Measurements from ENCODE around the gene LETMD1. TPM values are rescaled to one million over a fixed set of nuclear protein-coding genes. Genes with fewer than 3 reads are reported as not detected.

LETMD1 gene
- total RNA-seq, 1 donor from 2014 or later, result 64.3 TPM

DNA sequence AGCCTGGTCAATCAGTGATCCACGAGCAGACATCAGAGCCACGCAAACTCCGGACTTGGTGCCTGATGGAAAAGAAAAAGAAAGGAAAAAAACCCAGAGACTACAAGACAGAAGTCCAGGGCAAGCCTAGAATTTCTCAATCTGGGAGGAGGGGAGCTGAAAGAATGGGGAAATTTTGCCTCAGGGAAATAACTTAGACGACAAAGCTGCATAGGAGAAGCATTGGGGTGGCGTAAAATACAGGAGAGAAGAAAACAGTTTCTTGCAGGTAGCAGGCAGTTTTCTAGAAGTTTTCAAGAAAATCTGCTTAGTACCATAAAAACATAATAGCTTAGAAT is 19.3 kb upstream of the LETMD1 start:
- Histone ChIP-seq H3K27ac (no peak overlapping the region), H3K9me3 (no peaks in the 10 kb centered on the region), H3K4me3 (peak overlapping the region in 1 of 2 donors; percentile 13), H3K4me1 (peaks cover 23% of the 10 kb centered on the region), H3K27me3 (no peaks in the 10 kb centered on the region), H3K36me3 (no peaks in the 10 kb centered on the region)
- TF ChIP-seq, protein P1, sequence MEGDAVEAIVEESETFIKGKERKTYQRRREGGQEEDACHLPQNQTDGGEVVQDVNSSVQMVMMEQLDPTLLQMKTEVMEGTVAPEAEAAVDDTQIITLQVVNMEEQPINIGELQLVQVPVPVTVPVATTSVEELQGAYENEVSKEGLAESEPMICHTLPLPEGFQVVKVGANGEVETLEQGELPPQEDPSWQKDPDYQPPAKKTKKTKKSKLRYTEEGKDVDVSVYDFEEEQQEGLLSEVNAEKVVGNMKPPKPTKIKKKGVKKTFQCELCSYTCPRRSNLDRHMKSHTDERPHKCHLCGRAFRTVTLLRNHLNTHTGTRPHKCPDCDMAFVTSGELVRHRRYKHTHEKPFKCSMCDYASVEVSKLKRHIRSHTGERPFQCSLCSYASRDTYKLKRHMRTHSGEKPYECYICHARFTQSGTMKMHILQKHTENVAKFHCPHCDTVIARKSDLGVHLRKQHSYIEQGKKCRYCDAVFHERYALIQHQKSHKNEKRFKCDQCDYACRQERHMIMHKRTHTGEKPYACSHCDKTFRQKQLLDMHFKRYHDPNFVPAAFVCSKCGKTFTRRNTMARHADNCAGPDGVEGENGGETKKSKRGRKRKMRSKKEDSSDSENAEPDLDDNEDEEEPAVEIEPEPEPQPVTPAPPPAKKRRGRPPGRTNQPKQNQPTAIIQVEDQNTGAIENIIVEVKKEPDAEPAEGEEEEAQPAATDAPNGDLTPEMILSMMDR (IDR thresholded peaks at IDR 0.05), result no peak
- TF ChIP-seq POLR2A (IDR thresholded peaks at IDR 0.05) (no peak), POLR2AphosphoS5 (IDR thresholded peaks at IDR 0.05; ENCODE audit: insufficient read depth in 1 of 2, low read depth in 1 of 2) (no peak)
- intact Hi-C loops (cut with DNase I), result loop anchor here (10.0 kb wide), 1 partner anchor 1956 kb away; no protein-coding TSS in a partner anchor
- no peak for DNase-seq (ENCODE audit: extremely low spot score in 2 of 2)

GRCh38 chr12:51033048-51033447 is 15.1 kb upstream of the LETMD1 start:
- Histone ChIP-seq H3K9me3 (no peaks in the 10 kb centered on the region), H3K27ac (no peak overlapping the region), H3K4me1 (no peaks in the 10 kb centered on the region), H3K36me3 (no peaks in the 10 kb centered on the region), H3K27me3 (no peaks in the 10 kb centered on the region), H3K4me3 (no peak overlapping the region)
- no peak for TF ChIP-seq POLR2A (IDR thresholded peaks at IDR 0.05)
- TF ChIP-seq, protein P1 (IDR thresholded peaks at IDR 0.05), result no peak
- TF ChIP-seq POLR2AphosphoS5 (IDR thresholded peaks at IDR 0.05; ENCODE audit: insufficient read depth in 1 of 2, low read depth in 1 of 2), result no peak
- intact Hi-C loops (cut with DNase I), result no loop called here
- no peak for DNase-seq (ENCODE audit: extremely low spot score in 2 of 2)

- intact Hi-C loops (cut with DNase I), result no loop called here
- Histone ChIP-seq H3K9me3 (no peaks in the 10 kb centered on the region), H3K27ac (no peak overlapping the region), H3K36me3 (no peaks in the 10 kb centered on the region), H3K4me1 (no peaks in the 10 kb centered on the region), H3K27me3 (no peaks in the 10 kb centered on the region), H3K4me3 (no peak overlapping the region)
- no peak for DNase-seq (ENCODE audit: extremely low spot score in 2 of 2)
- no peak for TF ChIP-seq POLR2A (IDR thresholded peaks at IDR 0.05)
- TF ChIP-seq, protein P1 (IDR thresholded peaks at IDR 0.05), result no peak
- no peak for TF ChIP-seq POLR2AphosphoS5 (IDR thresholded peaks at IDR 0.05; ENCODE audit: insufficient read depth in 1 of 2, low read depth in 1 of 2)
These were observed 14.6 kb upstream of the LETMD1 start for GRCh38 chr12:51033457-51034089.

- Histone ChIP-seq H3K4me1 (no peaks in the 10 kb centered on the region), H3K4me3 (no peak overlapping the region), H3K36me3 (no peaks in the 10 kb centered on the region), H3K27ac (no peak overlapping the region), H3K27me3 (no peaks in the 10 kb centered on the region), H3K9me3 (no peaks in the 10 kb centered on the region)
- TF ChIP-seq, protein P1 (IDR thresholded peaks at IDR 0.05), result no peak
- TF ChIP-seq POLR2AphosphoS5 (IDR thresholded peaks at IDR 0.05; ENCODE audit: insufficient read depth in 1 of 2, low read depth in 1 of 2) (no peak), POLR2A (IDR thresholded peaks at IDR 0.05) (no peak)
- intact Hi-C loops (cut with DNase I), result no loop called here
- no peak for DNase-seq (ENCODE audit: extremely low spot score in 2 of 2)
These were observed 11.8 kb upstream of the LETMD1 start for GRCh38 chr12:51036279-51036678.

DNA sequence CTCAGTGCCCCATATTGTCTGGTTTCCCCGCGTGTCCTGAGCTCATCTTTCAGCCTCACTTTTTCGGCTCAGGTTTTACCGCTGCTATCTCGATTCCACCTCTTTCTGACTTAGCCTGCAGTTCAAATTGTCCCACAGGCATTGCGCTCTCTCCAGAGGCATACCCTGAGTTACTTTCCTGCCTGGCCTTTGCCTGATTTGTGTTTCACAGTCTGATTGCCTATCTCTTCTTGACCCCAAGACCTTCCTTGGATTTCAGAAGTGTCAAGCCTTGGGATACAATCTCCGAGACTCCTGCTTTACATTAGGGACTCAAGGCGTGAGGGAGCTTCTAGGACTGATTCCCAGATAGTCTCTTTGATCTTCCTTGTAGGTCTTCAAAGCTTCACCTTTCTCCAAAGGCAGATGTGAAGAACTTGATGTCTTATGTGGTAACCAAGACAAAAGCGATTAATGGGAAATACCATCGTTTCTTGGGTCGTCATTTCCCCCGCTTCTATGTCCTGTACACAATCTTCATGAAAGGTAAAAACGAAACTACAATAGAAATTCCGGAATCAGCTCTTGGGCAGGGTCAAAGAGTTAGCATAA is 629 bp downstream of the LETMD1 start:
- intact Hi-C loops (cut with DNase I), result no loop called here
- H3K4me3 ChIP-seq, result peak overlapping the region; percentile 49 to 81
- no peak for DNase-seq (ENCODE audit: extremely low spot score in 2 of 2)
- H3K27me3 ChIP-seq, result no peaks in the 10 kb centered on the region
- H3K27ac ChIP-seq, result peak overlapping the region; percentile 89
- no peaks in the 10 kb centered on the region for H3K9me3 ChIP-seq
- peaks cover 0 to 17% of the 10 kb centered on the region in 2 donors for H3K36me3 ChIP-seq
- TF ChIP-seq, protein P1 (IDR thresholded peaks at IDR 0.05), result no peak
- TF ChIP-seq POLR2AphosphoS5 (IDR thresholded peaks at IDR 0.05; ENCODE audit: insufficient read depth in 1 of 2, low read depth in 1 of 2) (no peak), POLR2A (IDR thresholded peaks at IDR 0.05) (no peak)
- H3K4me1 ChIP-seq, result peaks cover 21% of the 10 kb centered on the region
